Measurements from ENCODE around the gene ATP2B2. TPM values are rescaled to one million over a fixed set of nuclear protein-coding genes. Genes with fewer than 3 reads are reported as not detected.

The ATP2B2 gene
- total RNA-seq, 1 donor from 2014 or later, result 3.7 TPM

DNA sequence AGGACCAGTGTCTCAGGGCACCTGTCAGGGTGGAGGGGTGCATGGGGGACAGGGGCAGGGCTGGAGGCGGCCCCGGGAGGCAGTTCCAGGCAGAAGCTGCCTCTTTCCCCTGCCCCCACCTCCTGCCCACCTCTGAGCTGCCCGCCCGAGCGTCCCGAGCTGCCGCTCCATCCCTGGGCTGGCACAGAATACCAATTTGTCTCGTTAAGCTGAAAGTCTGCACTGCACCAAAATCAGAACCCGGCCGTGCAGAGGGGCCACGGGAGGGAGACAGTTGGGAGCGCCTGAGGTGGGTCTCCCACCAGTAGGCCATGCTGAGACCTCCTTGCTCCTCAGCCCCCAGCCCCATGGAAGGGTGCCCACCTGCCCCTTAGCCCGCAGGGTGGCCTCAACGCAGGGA is 1.3 kb upstream of the ATP2B2 start:
- H3K4me1 ChIP-seq (ENCODE audit: control insufficient read depth in 3 of 3, insufficient read depth in 3 of 3, low read length in 3 of 3), result peaks cover 0 to 11% (median 3%) of the 10 kb centered on the region in 3 donors
- H3K9ac ChIP-seq (ENCODE audit: low read depth in 1 of 3, low read length in 3 of 3), result no peak overlapping the region
- H3K9me3 ChIP-seq (ENCODE audit: control insufficient read depth in 3 of 3, low read length in 3 of 3), result no peaks in the 10 kb centered on the region
- no peaks in the 10 kb centered on the region for H3K36me3 ChIP-seq (ENCODE audit: control insufficient read depth in 3 of 3, insufficient read depth in 3 of 3, low read length in 3 of 3)
- no peak overlapping the region for H3K4me3 ChIP-seq (ENCODE audit: low read length in 3 of 3)
- no peak overlapping the region for H3K27ac ChIP-seq (ENCODE audit: low read depth, low read length)
- H3K27me3 ChIP-seq (ENCODE audit: control insufficient read depth in 3 of 3, insufficient read depth in 3 of 3, low read length in 3 of 3), result peaks cover 5 to 21% (median 12%) of the 10 kb centered on the region in 3 donors

DNA sequence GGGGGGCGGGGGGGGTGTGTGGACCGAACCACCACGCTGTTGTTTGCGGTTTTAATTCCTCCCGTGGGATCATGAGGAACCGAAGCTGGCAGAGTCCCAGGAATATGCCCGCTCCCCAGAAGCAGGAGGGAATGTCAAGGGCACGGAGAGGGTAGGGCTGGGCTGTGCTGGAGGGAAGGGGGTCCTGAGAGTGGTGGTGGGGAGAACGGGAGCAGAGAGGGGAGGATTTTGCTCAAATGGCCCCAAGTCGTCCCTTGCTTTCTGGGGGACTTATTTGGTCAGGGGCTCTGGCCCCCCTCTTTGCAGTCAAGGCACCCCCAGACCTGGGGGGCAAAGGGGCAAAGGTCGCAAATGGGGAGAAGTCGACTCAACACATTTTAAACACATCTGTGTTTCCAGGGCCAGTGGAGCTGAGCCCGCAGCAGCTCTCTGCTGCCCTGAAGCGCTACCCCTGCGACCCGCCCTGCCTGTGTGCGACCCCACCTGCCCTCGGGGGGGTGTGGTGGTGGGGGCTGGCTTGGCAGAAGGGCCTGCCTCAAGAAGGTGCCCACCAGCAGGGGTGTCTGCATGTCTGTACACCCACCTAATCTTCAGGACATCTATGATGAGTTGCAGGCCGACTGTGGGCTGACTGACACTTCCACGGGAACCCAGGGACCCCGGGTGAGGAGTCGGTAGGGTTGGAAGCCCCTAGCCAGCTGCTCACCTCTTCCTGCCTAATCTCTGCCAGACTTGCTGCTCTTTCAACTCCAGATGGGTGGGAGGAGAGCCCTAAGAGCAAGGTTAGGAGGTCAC is 602 bp upstream of the ATP2B2 start:
- Histone ChIP-seq H3K4me3 (ENCODE audit: low read length in 3 of 3) (peak overlapping the region in 1 of 3 donors; percentile 52), H3K9ac (ENCODE audit: low read depth in 1 of 3, low read length in 3 of 3) (no peak overlapping the region), H3K36me3 (ENCODE audit: control insufficient read depth in 3 of 3, insufficient read depth in 3 of 3, low read length in 3 of 3) (no peaks in the 10 kb centered on the region), H3K27me3 (ENCODE audit: control insufficient read depth in 3 of 3, insufficient read depth in 3 of 3, low read length in 3 of 3) (peaks cover 5 to 21% (median 12%) of the 10 kb centered on the region in 3 donors), H3K4me1 (ENCODE audit: control insufficient read depth in 3 of 3, insufficient read depth in 3 of 3, low read length in 3 of 3) (peaks cover 0 to 11% (median 3%) of the 10 kb centered on the region in 3 donors), H3K9me3 (ENCODE audit: control insufficient read depth in 3 of 3, low read length in 3 of 3) (no peaks in the 10 kb centered on the region), H3K27ac (ENCODE audit: low read depth, low read length) (no peak overlapping the region)

DNA sequence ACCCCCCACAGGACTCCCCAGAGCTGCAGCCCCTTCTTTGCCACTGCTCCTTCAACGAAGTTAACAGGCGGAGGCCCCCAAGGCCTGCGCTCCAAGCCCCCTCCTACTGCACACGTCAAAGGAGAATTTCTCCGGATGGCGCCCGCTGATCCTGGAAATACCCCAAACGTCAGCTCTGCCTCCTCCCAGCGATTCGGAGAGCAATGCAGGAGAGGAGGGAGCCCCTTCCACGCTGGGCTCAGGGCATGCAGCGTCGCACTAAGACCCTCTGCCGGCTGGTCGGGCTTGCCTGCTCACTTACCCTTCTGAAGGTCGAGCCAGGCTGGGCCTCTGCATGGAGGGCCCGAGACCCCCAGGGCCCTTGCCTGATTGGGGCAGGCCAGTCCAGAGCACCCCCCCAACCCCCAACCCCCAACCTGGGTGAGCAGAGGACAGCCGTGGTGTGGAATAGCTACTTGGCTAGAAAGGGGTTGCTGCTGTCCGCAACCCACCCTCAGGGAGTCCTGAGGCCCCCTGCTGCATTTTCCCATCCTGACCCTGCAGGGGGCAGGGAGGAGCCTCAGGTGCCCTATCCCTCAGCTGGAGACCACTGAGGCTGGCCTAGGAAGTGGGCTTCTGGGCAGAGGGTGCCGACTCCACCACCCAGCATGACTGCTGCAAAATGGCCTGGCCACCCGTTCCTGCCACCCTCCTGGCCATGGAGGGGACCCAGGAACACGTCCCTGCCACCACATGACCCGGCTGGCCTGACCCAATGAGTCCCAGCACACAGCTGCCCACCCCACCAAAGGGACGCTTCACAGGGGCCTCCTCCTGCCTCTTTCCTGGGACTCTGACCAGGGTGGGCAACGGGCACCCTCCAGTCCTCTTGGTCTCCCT is 976 bp downstream of the ATP2B2 start:
- Histone ChIP-seq H3K9me3 (ENCODE audit: control insufficient read depth in 3 of 3, low read length in 3 of 3) (no peaks in the 10 kb centered on the region), H3K9ac (ENCODE audit: low read depth in 1 of 3, low read length in 3 of 3) (peak overlapping the region; percentile 32 to 60 (median 33)), H3K4me1 (ENCODE audit: control insufficient read depth in 3 of 3, insufficient read depth in 3 of 3, low read length in 3 of 3) (peaks cover 0 to 11% (median 3%) of the 10 kb centered on the region in 3 donors), H3K4me3 (ENCODE audit: low read length in 3 of 3) (peak overlapping the region in 1 of 3 donors; percentile 43), H3K27me3 (ENCODE audit: control insufficient read depth in 3 of 3, insufficient read depth in 3 of 3, low read length in 3 of 3) (peaks cover 5 to 19% (median 12%) of the 10 kb centered on the region in 3 donors), H3K36me3 (ENCODE audit: control insufficient read depth in 3 of 3, insufficient read depth in 3 of 3, low read length in 3 of 3) (no peaks in the 10 kb centered on the region), H3K27ac (ENCODE audit: low read depth, low read length) (no peak overlapping the region)

DNA sequence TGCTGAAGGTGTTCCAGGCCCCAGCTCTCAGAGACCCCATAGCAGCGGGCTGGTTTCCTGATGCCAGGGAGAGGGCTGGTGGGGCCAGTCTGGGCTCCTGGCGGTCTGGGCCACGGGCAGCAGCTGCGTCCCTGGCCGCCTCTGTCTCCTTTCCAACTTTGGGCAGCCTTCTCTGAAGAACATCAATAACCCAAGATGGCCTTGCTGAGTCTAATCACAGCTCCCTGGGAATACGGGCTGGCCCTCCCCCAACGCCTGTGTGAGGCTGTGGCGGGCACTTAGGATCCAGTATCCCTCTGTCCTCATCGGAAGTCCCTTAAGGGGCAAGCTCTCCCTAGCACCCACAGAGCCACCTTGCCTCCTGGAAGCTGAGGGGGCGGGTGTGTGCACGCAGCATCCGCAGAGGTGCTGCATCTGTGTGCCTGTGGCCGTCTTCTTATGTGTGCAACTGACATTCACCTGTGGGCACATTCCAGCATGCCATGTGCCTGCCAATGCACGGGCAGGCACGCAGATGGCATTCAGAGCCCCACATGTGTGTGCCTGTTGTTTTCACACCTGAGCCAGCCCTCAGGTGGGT is 2.1 kb downstream of the ATP2B2 start:
- Histone ChIP-seq H3K4me1 (ENCODE audit: control insufficient read depth in 3 of 3, insufficient read depth in 3 of 3, low read length in 3 of 3) (peaks cover 0 to 11% (median 3%) of the 10 kb centered on the region in 3 donors), H3K9me3 (ENCODE audit: control insufficient read depth in 3 of 3, low read length in 3 of 3) (no peaks in the 10 kb centered on the region), H3K9ac (ENCODE audit: low read depth in 1 of 3, low read length in 3 of 3) (no peak overlapping the region), H3K27ac (ENCODE audit: low read depth, low read length) (no peak overlapping the region), H3K4me3 (ENCODE audit: low read length in 3 of 3) (no peak overlapping the region), H3K27me3 (ENCODE audit: control insufficient read depth in 3 of 3, insufficient read depth in 3 of 3, low read length in 3 of 3) (peaks cover 5 to 19% (median 12%) of the 10 kb centered on the region in 3 donors), H3K36me3 (ENCODE audit: control insufficient read depth in 3 of 3, insufficient read depth in 3 of 3, low read length in 3 of 3) (no peaks in the 10 kb centered on the region)

DNA sequence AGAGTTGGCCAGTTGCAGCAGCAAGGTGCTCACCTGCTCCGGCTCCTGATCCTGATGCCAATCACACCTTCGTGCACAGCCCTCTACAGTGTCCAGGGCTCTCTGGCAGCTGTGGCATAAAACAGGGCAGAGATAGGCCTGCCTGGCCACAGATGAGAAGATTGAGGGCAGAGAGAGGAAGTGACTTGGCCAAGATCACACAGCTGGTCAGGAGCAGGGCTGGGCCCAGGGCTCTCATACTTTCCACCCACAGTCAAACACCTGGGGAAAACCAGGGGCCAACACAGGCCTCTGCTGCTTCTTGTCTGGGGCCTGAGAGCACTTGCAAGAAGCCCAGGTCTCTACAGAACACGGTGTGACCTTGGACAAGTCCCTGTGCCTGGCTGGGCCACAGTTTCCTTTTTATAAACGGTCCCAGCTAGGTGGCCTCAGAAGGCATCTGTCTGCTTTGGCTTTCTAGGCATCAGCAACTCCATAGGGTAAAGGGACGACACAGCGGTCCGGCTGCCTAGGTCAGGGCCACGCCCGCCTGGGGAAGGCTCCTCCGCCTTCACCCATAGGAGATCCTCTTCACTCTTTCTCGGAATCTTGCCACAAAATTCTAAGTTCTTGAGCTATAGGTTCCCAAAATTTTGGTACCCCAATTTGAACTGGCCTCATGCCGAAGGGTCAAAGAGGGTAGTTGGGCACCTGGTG is 3.1 kb downstream of the ATP2B2 start:
- no peaks in the 10 kb centered on the region for H3K36me3 ChIP-seq (ENCODE audit: control insufficient read depth in 3 of 3, insufficient read depth in 3 of 3, low read length in 3 of 3)
- H3K9ac ChIP-seq (ENCODE audit: low read depth in 1 of 3, low read length in 3 of 3), result no peak overlapping the region
- peaks cover 0 to 11% (median 3%) of the 10 kb centered on the region in 3 donors for H3K4me1 ChIP-seq (ENCODE audit: control insufficient read depth in 3 of 3, insufficient read depth in 3 of 3, low read length in 3 of 3)
- no peak overlapping the region for H3K27ac ChIP-seq (ENCODE audit: low read depth, low read length)
- H3K9me3 ChIP-seq (ENCODE audit: control insufficient read depth in 3 of 3, low read length in 3 of 3), result no peaks in the 10 kb centered on the region
- H3K27me3 ChIP-seq (ENCODE audit: control insufficient read depth in 3 of 3, insufficient read depth in 3 of 3, low read length in 3 of 3), result peaks cover 5 to 19% (median 12%) of the 10 kb centered on the region in 3 donors
- H3K4me3 ChIP-seq (ENCODE audit: low read length in 3 of 3), result no peak overlapping the region

DNA sequence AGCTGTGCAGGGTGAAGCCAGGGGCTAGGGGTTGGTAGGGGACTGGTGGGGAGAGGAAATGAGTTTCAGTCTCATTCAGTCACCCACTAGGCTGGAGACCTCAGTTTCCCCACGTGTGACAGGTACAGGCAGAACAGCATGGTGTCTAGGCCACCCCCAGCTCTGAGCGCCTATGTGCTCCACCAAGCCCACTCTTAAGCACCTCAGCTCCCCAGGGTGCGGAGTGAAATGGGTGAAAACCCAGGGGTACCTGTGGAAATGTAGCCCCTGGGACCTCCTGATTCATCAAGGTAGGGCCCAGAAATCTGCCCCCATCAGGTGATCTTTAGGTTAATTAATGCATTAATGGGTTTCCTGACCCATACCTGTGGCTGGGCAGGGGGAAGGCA is 3.7 kb downstream of the ATP2B2 start:
- peaks cover 0 to 11% (median 3%) of the 10 kb centered on the region in 3 donors for H3K4me1 ChIP-seq (ENCODE audit: control insufficient read depth in 3 of 3, insufficient read depth in 3 of 3, low read length in 3 of 3)
- H3K4me3 ChIP-seq (ENCODE audit: low read length in 3 of 3), result no peak overlapping the region
- H3K27me3 ChIP-seq (ENCODE audit: control insufficient read depth in 3 of 3, insufficient read depth in 3 of 3, low read length in 3 of 3), result peaks cover 5 to 19% (median 12%) of the 10 kb centered on the region in 3 donors
- H3K36me3 ChIP-seq (ENCODE audit: control insufficient read depth in 3 of 3, insufficient read depth in 3 of 3, low read length in 3 of 3), result no peaks in the 10 kb centered on the region
- no peak overlapping the region for H3K27ac ChIP-seq (ENCODE audit: low read depth, low read length)
- no peaks in the 10 kb centered on the region for H3K9me3 ChIP-seq (ENCODE audit: control insufficient read depth in 3 of 3, low read length in 3 of 3)
- no peak overlapping the region for H3K9ac ChIP-seq (ENCODE audit: low read depth in 1 of 3, low read length in 3 of 3)

DNA sequence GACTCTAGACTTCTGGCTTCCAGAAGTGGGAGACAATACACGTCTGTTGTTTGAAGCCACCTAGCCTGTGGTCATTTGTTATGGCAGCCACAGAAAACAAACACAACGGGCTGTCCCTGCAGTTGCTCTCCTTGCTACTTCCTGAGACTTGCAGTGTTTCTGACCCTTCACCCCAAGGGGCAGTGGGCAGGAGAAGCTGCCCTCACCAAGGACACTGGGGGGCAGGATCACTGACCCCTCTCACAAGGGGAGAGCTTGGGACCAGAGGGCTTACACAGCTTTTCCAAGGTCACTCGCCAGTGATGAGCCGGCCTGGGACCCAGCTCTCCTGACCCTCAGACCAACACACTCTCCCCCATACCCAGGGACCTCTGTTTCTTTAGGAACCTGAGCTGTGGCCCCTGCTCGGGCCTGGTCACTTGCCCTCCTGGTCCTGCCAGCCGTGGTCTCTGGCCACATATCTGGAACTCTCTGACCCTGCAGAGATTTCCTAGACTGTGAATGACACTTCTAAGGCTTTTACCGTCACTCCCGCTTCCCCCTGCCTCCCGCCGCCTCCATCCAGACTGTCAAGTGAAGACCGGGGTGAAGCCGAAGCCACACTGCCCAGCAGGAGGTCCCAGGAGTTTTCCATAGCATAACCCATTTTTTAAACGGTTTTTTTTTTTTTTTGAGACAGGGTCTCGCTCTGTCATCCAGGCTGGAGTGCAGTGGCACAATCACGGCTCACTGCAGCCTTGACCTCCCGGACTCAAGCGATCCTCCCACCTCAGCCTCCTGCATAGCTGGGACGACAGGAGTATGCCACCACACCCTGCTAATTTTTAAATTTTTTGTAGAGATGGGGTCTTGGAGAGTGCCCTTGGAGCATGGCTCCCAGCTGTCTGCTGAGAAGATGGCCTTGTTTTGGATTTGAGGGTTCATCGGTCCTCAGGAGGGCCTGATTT is 4.4 kb downstream of the ATP2B2 start:
- Histone ChIP-seq H3K36me3 (ENCODE audit: control insufficient read depth in 3 of 3, insufficient read depth in 3 of 3, low read length in 3 of 3) (no peaks in the 10 kb centered on the region), H3K4me3 (ENCODE audit: low read length in 3 of 3) (no peak overlapping the region), H3K9me3 (ENCODE audit: control insufficient read depth in 3 of 3, low read length in 3 of 3) (no peaks in the 10 kb centered on the region), H3K9ac (ENCODE audit: low read depth in 1 of 3, low read length in 3 of 3) (no peak overlapping the region), H3K27me3 (ENCODE audit: control insufficient read depth in 3 of 3, insufficient read depth in 3 of 3, low read length in 3 of 3) (peaks cover 5 to 16% (median 11%) of the 10 kb centered on the region in 3 donors), H3K27ac (ENCODE audit: low read depth, low read length) (no peak overlapping the region), H3K4me1 (ENCODE audit: control insufficient read depth in 3 of 3, insufficient read depth in 3 of 3, low read length in 3 of 3) (peaks cover 0 to 11% (median 3%) of the 10 kb centered on the region in 3 donors)

DNA sequence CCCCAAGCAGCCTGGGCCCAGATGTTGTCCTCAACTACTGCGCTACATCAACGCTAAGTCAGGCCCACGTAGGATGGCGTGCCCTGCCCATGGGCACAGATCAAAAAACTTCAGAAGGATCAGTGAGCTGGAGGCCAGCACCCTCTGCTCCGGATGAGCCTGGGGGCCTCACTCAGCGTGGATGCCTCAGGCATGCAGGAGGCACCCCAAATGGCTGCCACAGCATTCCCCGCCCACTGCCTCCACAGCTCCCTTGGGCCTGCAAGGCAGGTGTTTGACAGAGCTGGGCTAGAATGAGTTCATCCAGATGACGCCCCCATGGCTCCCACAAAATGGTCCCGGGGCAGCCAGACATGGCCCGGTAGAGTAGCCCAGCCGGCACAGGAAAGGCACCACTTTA is 7.1 kb downstream of the ATP2B2 start:
- peaks cover 0 to 14% (median 12%) of the 10 kb centered on the region in 3 donors for H3K4me1 ChIP-seq (ENCODE audit: control insufficient read depth in 3 of 3, insufficient read depth in 3 of 3, low read length in 3 of 3)
- H3K4me3 ChIP-seq (ENCODE audit: low read length in 3 of 3), result no peak overlapping the region
- no peak overlapping the region for H3K9ac ChIP-seq (ENCODE audit: low read depth in 1 of 3, low read length in 3 of 3)
- H3K36me3 ChIP-seq (ENCODE audit: control insufficient read depth in 3 of 3, insufficient read depth in 3 of 3, low read length in 3 of 3), result no peaks in the 10 kb centered on the region
- H3K27ac ChIP-seq (ENCODE audit: low read depth, low read length), result no peak overlapping the region
- no peaks in the 10 kb centered on the region for H3K9me3 ChIP-seq (ENCODE audit: control insufficient read depth in 3 of 3, low read length in 3 of 3)
- peaks cover 0 to 2% (median 2%) of the 10 kb centered on the region in 3 donors for H3K27me3 ChIP-seq (ENCODE audit: control insufficient read depth in 3 of 3, insufficient read depth in 3 of 3, low read length in 3 of 3)
